Fibroblast of lung (primary cell): ENCODE measurements around the gene XPNPEP2. TPM values are rescaled to one million over a fixed set of nuclear protein-coding genes. Genes with fewer than 3 reads are reported as not detected.

ENCODE experiments used
- DNase-seq, 2 donors: peaks; one replicate each; pipeline versions ENCODE4 v3.0.0 to v3.0.0-alpha.2; 2010; ENCODE audit warnings: low read depth in 2 of 2
- H2AFZ ChIP-seq: 2 replicates; pipeline ENCODE4 v1.5.1; 2012; ENCODE audit warnings: low read length, control low read depth, inconsistent platforms
- H3K27ac ChIP-seq: 2 replicates; pipeline ENCODE4 v1.5.1; 2011; ENCODE audit warnings: low read length, control low read depth; ENCODE audit not compliant: insufficient read depth
- H3K27me3 ChIP-seq: 2 replicates; pipeline ENCODE4 v1.5.1; 2011; ENCODE audit warnings: mild to moderate bottlenecking, low read length; ENCODE audit not compliant: control insufficient read depth, insufficient read depth
- H3K36me3 ChIP-seq: 2 replicates; pipeline ENCODE4 v1.5.1; 2011; ENCODE audit warnings: low read length; ENCODE audit not compliant: control insufficient read depth, insufficient read depth
- H3K4me1 ChIP-seq: 2 replicates; pipeline ENCODE4 v1.5.1; 2011; ENCODE audit warnings: low read length; ENCODE audit not compliant: control insufficient read depth, insufficient read depth; ENCODE audit errors: extremely low read depth
- H3K4me2 ChIP-seq: 2 replicates; pipeline ENCODE4 v1.5.1; 2011; ENCODE audit warnings: low read length, control low read depth; ENCODE audit not compliant: insufficient read depth; ENCODE audit errors: extremely low read depth
- H3K4me3 ChIP-seq, 4 experiments: fragments of 200-600 bp in 1 of 4; sonication (generic) in 1 of 4; replicated peaks in 1 of 4; 2 replicates each; pipeline ENCODE4 v1.5.1; 2011 to 2016; ENCODE audit warnings: low read length in 4 of 4, low read depth in 3 of 4, mild to moderate bottlenecking in 3 of 4, control low read depth in 2 of 4, inconsistent platforms in 1 of 4, mixed read lengths in 1 of 4; ENCODE audit not compliant: insufficient read depth in 1 of 4; ENCODE audit errors: control extremely low read depth in 1 of 4
- H3K79me2 ChIP-seq: 2 replicates; pipeline ENCODE4 v1.5.1; 2012; ENCODE audit warnings: mild to moderate bottlenecking, low read length, inconsistent platforms; ENCODE audit not compliant: control insufficient read depth, insufficient read depth
- H3K9ac ChIP-seq: 2 replicates; pipeline ENCODE4 v1.5.1; 2011; ENCODE audit warnings: mild to moderate bottlenecking, low read length, control low read depth; ENCODE audit not compliant: insufficient read depth
- H3K9me3 ChIP-seq: 2 replicates; pipeline ENCODE4 v1.5.1; 2012; ENCODE audit warnings: low read depth, low read length; ENCODE audit not compliant: control insufficient read depth, insufficient read depth
- H4K20me1 ChIP-seq: 2 replicates; pipeline ENCODE4 v1.5.1; 2011; ENCODE audit warnings: low read length; ENCODE audit not compliant: control insufficient read depth, insufficient read depth; ENCODE audit errors: extremely low read depth
- CTCF ChIP-seq, 2 donors: IDR thresholded peaks in 1 of 2; conservative IDR thresholded peaks in 1 of 2; 1 replicate in 1 of 2; 2 replicates in 1 of 2; pipeline ENCODE4 v1.5.1; 2011 to 2012; ENCODE audit warnings: low read length in 2 of 2, control low read depth in 1 of 2, inconsistent platforms in 1 of 2, low read depth in 1 of 2, mild to moderate bottlenecking in 1 of 2
- EZH2 ChIP-seq: IDR thresholded peaks from 2 replicates; pipeline ENCODE4 v1.5.1; 2012; ENCODE audit warnings: low read length, control low read depth, mild to moderate bottlenecking; ENCODE audit errors: missing control alignments
- polyA plus RNA-seq, 2 donors: library from polyadenylated mRNA; depleted of rRNA in 1 of 2; stranded (reverse) in 1 of 2; unstranded in 1 of 2; fragments of >200 nt; gene quantifications; 2 replicates each; pipeline ENCODE4 v1.2.1, GENCODE V29; 2011 to 2012; ENCODE audit warnings: missing spikeins in 1 of 2
- total RNA-seq: library from RNA; depleted of rRNA; stranded (reverse); fragments of >200 nt; gene quantifications from 2 replicates; pipeline ENCODE4 v1.2.1, GENCODE V29; 2014

Gene XPNPEP2
- total and polyA plus RNA-seq, 2 donors (not counting 1 experiment from before 2014, with no cell fraction given) = 0.16 to 0.17 TPM

GRCh38 chrX:129704491-129704890 is 34.3 kb upstream of the XPNPEP2 start:
- no peak overlapping the region for H3K4me2 ChIP-seq
- no peak overlapping the region for H2AFZ ChIP-seq
- H3K4me3 ChIP-seq = no peak overlapping the region
- H3K4me1 ChIP-seq = no peaks in the 10 kb centered on the region
- no peak overlapping the region for H3K9ac ChIP-seq
- no peak overlapping the region for H3K27ac ChIP-seq
- no peaks in the 10 kb centered on the region for H3K9me3 ChIP-seq
- H3K79me2 ChIP-seq = no peaks in the 10 kb centered on the region
- H4K20me1 ChIP-seq = no peaks in the 10 kb centered on the region
- DNase-seq = no peak
- peaks cover 2% of the 10 kb centered on the region for H3K27me3 ChIP-seq
- H3K36me3 ChIP-seq = no peaks in the 10 kb centered on the region
- TF ChIP-seq CTCF (conservative IDR thresholded peaks at IDR 0.05 in 1 of 2, IDR thresholded peaks at IDR 0.05 in 1 of 2; ENCODE audit: low read depth in 1 of 2, low read length in 2 of 2) (no peak), EZH2 (no peak)

- Histone ChIP-seq H3K79me2 (no peaks in the 10 kb centered on the region), H3K9me3 (no peaks in the 10 kb centered on the region), H3K4me1 (no peaks in the 10 kb centered on the region), H3K4me3 (no peak overlapping the region), H3K36me3 (no peaks in the 10 kb centered on the region), H3K27me3 (peaks cover 2% of the 10 kb centered on the region), H3K27ac (no peak overlapping the region), H3K4me2 (no peak overlapping the region), H3K9ac (no peak overlapping the region), H4K20me1 (no peaks in the 10 kb centered on the region), H2AFZ (no peak overlapping the region)
- DNase-seq = no peak
- TF ChIP-seq EZH2 = no peak
Measured at GRCh38 chrX:129705377-129705925, 33.3 kb upstream of the XPNPEP2 start.

- no peak overlapping the region for H2AFZ ChIP-seq
- no peak for TF ChIP-seq CTCF (conservative IDR thresholded peaks at IDR 0.05 in 1 of 2, IDR thresholded peaks at IDR 0.05 in 1 of 2; ENCODE audit: low read depth in 1 of 2, low read length in 2 of 2)
- TF ChIP-seq EZH2 = no peak
- no peak overlapping the region for H3K4me3 ChIP-seq
- H3K27me3 ChIP-seq = peaks cover 2% of the 10 kb centered on the region
- no peak overlapping the region for H3K27ac ChIP-seq
- no peak overlapping the region for H3K4me2 ChIP-seq
- no peaks in the 10 kb centered on the region for H3K9me3 ChIP-seq
- H4K20me1 ChIP-seq = no peaks in the 10 kb centered on the region
- no peak overlapping the region for H3K9ac ChIP-seq
- no peak for DNase-seq
- H3K79me2 ChIP-seq = no peaks in the 10 kb centered on the region
- no peaks in the 10 kb centered on the region for H3K4me1 ChIP-seq
- H3K36me3 ChIP-seq = no peaks in the 10 kb centered on the region
Measured at GRCh38 chrX:129705988-129706387, 32.8 kb upstream of the XPNPEP2 start.
